Retinal pigment epithelial cell (primary cell): Measurements from ENCODE around the gene TLL1.

Source experiments
- DNase-seq: peaks from one replicate; pipeline ENCODE4 v3.0.0-alpha.2; 2010; ENCODE audit warnings: low read depth
- H3K4me3 ChIP-seq: 2 replicates; pipeline ENCODE4 v1.5.1; 2011; ENCODE audit warnings: mild to moderate bottlenecking, low read length, control low read depth, moderate library complexity
- CTCF ChIP-seq: conservative IDR thresholded peaks from 2 replicates; pipeline ENCODE4 v1.5.1; 2011; ENCODE audit warnings: low read depth, low read length, control low read depth, inconsistent platforms

The TLL1 gene

GRCh38 chr4:165839615-165840333, 33.3 kb upstream of the TLL1 start:
- TF ChIP-seq CTCF: no peak
- no peak overlapping the region for H3K4me3 ChIP-seq
- DNase-seq: no peak

- no peak overlapping the region for H3K4me3 ChIP-seq
- no peak for DNase-seq
- no peak for TF ChIP-seq CTCF
Measured at GRCh38 chr4:165842684-165843083, 30.4 kb upstream of the TLL1 start.

- TF ChIP-seq CTCF: no peak
- no peak for DNase-seq
Measured at GRCh38 chr4:165844161-165844560, 28.9 kb upstream of the TLL1 start.

GRCh38 chr4:165851256-165851655, 21.8 kb upstream of the TLL1 start:
- no peak overlapping the region for H3K4me3 ChIP-seq
- TF ChIP-seq CTCF: no peak
- peak; percentile 68 for DNase-seq

More at GRCh38 chr4:165844161-165844560, 28.9 kb upstream of the TLL1 start:
- H3K4me3 ChIP-seq: no peak overlapping the region

GRCh38 chr4:165855191-165855590, 17.8 kb upstream of the TLL1 start:
- DNase-seq: no peak
- H3K4me3 ChIP-seq: no peak overlapping the region
- TF ChIP-seq CTCF: no peak

GRCh38 chr4:165861363-165861762, 11.7 kb upstream of the TLL1 start:
- TF ChIP-seq CTCF: no peak
- H3K4me3 ChIP-seq: no peak overlapping the region
- DNase-seq: no peak

GRCh38 chr4:165864271-165864670, 8.8 kb upstream of the TLL1 start:
- no peak for TF ChIP-seq CTCF
- H3K4me3 ChIP-seq: no peak overlapping the region
- no peak for DNase-seq
